Tibial nerve (tissue), 3 donors: ENCODE results near the gene PRSS50.

ENCODE experiments used
- POLR2A ChIP-seq, 2 donors: fragments of 450-650 bp; IDR thresholded peaks; one replicate each; pipeline ENCODE4 v1.6.1; 2017; ENCODE audit warnings: antibody characterized with exemption in 2 of 2, mild to moderate bottlenecking in 2 of 2, moderate library complexity in 2 of 2
- TF ChIP-seq, protein P1 (sequence below), 5 experiments: fragments of 200-600 bp in 3 of 5; fragments of 450-650 bp in 2 of 5; sonication (generic) in 3 of 5; IDR thresholded peaks; one replicate each; pipeline ENCODE4 v1.5.1; 2016 to 2019; ENCODE audit warnings: antibody characterized with exemption in 5 of 5, mild to moderate bottlenecking in 3 of 5, moderate library complexity in 2 of 5

DNA sequence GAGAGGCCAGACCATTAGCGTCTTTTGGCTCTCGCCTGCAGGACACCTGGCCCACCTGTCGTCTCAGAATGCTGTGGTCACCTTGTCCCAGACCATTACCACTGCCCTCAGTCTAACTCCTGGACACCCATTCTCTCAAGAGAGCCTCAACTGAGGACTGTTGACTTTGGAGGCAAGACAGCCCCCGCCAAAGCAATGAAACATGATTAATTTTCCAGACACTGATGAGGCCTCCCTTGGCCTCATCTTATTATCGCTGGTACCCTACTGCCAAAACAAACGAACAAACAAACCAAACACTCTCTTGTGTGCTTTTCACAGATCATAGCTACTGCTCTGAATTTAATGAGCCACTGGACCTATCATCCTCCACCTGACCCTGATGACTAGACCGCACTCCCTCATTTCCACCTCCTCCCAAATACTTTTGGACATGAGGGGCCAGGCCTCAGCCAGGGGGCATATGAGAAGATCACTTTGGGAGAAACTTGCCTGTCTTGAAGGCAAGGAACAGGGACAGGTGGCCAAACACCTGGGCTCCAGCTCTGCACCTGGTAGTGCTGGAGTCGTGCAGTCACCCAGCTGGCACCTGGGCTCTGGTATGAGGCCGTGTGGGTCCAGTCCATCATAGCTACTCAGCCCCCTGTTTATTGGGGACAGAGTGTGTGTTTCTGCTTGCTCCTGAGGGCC is 51.8 kb downstream of the PRSS50 start:
- TF ChIP-seq, protein P1, sequence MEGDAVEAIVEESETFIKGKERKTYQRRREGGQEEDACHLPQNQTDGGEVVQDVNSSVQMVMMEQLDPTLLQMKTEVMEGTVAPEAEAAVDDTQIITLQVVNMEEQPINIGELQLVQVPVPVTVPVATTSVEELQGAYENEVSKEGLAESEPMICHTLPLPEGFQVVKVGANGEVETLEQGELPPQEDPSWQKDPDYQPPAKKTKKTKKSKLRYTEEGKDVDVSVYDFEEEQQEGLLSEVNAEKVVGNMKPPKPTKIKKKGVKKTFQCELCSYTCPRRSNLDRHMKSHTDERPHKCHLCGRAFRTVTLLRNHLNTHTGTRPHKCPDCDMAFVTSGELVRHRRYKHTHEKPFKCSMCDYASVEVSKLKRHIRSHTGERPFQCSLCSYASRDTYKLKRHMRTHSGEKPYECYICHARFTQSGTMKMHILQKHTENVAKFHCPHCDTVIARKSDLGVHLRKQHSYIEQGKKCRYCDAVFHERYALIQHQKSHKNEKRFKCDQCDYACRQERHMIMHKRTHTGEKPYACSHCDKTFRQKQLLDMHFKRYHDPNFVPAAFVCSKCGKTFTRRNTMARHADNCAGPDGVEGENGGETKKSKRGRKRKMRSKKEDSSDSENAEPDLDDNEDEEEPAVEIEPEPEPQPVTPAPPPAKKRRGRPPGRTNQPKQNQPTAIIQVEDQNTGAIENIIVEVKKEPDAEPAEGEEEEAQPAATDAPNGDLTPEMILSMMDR (IDR thresholded peaks at IDR 0.05): no peak
- no peak for TF ChIP-seq POLR2A (IDR thresholded peaks at IDR 0.05)
